Measurements from ENCODE around the gene SIMC1.

DNA sequence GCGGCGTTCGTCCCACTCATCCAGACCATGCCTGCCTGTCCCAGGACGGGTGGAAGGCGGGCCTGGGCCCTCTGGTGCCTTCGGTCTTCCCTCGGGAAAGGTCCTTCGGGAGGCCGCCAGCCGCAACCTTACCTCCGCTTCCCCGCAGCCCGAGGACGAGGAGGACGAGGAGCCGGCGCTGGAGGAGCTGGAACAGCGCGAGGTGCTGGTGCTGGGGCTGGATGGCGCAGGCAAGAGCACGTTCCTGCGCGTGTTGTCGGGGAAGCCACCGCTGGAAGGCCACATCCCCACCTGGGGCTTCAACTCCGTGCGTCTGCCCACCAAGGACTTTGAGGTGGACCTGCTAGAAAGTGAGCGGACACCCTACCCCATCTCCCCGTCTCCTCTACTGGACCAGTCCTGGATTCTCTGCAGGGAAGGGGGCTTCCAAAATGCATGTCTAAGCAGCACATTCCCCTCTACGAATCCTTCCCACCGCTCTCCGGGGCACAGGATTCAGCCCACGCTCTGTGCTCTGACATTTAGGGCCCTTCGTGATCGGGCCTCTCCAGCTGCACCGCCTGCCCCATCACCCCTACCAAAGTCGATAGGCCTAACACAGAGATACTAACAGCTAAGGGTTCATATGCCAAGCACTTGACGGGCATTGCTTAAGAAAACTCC is 128.1 kb downstream of the SIMC1 start:
- TF ChIP-seq, protein P1, sequence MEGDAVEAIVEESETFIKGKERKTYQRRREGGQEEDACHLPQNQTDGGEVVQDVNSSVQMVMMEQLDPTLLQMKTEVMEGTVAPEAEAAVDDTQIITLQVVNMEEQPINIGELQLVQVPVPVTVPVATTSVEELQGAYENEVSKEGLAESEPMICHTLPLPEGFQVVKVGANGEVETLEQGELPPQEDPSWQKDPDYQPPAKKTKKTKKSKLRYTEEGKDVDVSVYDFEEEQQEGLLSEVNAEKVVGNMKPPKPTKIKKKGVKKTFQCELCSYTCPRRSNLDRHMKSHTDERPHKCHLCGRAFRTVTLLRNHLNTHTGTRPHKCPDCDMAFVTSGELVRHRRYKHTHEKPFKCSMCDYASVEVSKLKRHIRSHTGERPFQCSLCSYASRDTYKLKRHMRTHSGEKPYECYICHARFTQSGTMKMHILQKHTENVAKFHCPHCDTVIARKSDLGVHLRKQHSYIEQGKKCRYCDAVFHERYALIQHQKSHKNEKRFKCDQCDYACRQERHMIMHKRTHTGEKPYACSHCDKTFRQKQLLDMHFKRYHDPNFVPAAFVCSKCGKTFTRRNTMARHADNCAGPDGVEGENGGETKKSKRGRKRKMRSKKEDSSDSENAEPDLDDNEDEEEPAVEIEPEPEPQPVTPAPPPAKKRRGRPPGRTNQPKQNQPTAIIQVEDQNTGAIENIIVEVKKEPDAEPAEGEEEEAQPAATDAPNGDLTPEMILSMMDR (IDR thresholded peaks at IDR 0.05; ENCODE audit: insufficient read depth, low read depth, low read length): no peak
- TF ChIP-seq EZH2 (IDR thresholded peaks at IDR 0.05; ENCODE audit: insufficient read depth, low read length): no peak
